ACC112 (cell line): Measurements from ENCODE around the gene MYBPH.

Experiments used
- H2AFZ ChIP-seq: fragments of 200-600 bp; sonication (generic); one replicate; pipeline ENCODE4 v1.6.0; 2017; ENCODE audit warnings: antibody characterized with exemption, low read length; ENCODE audit not compliant: unreplicated experiment
- H3K27ac ChIP-seq: fragments of 200-600 bp; sonication (generic); 2 replicates; pipeline ENCODE4 v1.5.1; 2014; ENCODE audit warnings: low read depth, mild to moderate bottlenecking, antibody characterized with exemption, low read length, moderate library complexity
- H3K27me3 ChIP-seq: fragments of 200-600 bp; sonication (generic); 2 replicates; pipeline ENCODE4 v1.6.1; 2014; ENCODE audit warnings: mild to moderate bottlenecking, antibody characterized with exemption, low read length, moderate library complexity, mixed read lengths; ENCODE audit not compliant: insufficient read depth
- H3K36me3 ChIP-seq: fragments of 200-600 bp; sonication (generic); 2 replicates; pipeline ENCODE4 v1.6.1; 2016; ENCODE audit warnings: mild to moderate bottlenecking, antibody characterized with exemption, low read length, moderate library complexity, mixed read lengths; ENCODE audit not compliant: insufficient read depth
- H3K4me1 ChIP-seq: fragments of 200-600 bp; sonication (generic); one replicate; pipeline ENCODE4 v1.6.1; 2016; ENCODE audit warnings: low read length, mixed read lengths; ENCODE audit not compliant: insufficient read depth, unreplicated experiment, control insufficient read depth
- H3K4me3 ChIP-seq: fragments of 200-600 bp; sonication (generic); 2 replicates; pipeline ENCODE4 v1.5.1; 2014; ENCODE audit warnings: mild to moderate bottlenecking, low read depth, low read length
- H3K79me2 ChIP-seq: fragments of 200-600 bp; sonication (generic); one replicate; pipeline ENCODE4 v1.6.0; 2016; ENCODE audit warnings: low read length; ENCODE audit not compliant: control insufficient read depth, unreplicated experiment, insufficient read depth

MYBPH gene

DNA sequence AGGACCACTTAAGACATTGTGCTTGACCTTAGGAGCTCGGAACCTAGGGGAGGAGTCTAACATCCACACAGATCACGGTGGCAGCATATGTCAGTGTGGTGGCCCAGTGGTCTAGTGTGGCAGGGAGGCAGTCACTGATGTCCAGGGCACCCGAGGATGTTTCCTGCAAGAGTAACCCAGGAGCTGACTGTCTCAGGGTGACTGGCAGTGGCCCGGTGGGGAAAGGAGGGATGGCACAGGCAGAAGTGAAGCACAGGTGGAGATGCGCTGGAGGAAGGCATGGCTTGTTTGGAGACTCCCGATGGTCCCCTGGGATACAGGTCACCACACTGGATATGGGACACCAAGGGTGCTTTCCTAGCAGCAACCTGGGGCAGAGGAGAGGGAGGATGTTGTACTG lies 37.5 kb upstream of the MYBPH start:
- H3K4me3 ChIP-seq = no peak overlapping the region
- H3K36me3 ChIP-seq = no peaks in the 10 kb centered on the region
- peaks cover 10% of the 10 kb centered on the region; the same call in 1 of the 2 replicates for H3K27me3 ChIP-seq
- no peak overlapping the region for H3K27ac ChIP-seq
- no peaks in the 10 kb centered on the region for H3K79me2 ChIP-seq
- H2AFZ ChIP-seq = no peak overlapping the region
- no peaks in the 10 kb centered on the region for H3K4me1 ChIP-seq

DNA sequence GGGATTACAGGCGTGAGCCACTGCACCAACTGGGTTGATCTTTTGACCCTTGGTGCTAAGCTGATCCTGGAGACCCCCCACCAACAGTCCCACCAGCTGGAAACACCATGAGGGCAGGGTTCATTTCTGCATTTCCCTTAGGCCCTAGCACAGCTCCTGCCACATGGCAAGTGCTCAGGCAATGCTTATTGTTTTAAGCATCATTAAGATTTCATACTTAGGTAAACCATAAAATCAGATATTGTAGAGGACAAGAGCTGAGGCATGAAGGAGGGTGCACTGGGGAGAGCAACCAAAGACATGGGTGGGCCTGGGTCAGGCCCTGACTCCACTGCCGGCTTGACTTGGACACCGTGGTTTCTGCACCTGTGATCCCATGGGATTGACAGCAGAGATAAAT lies 36.2 kb upstream of the MYBPH start:
- no peaks in the 10 kb centered on the region for H3K36me3 ChIP-seq

DNA sequence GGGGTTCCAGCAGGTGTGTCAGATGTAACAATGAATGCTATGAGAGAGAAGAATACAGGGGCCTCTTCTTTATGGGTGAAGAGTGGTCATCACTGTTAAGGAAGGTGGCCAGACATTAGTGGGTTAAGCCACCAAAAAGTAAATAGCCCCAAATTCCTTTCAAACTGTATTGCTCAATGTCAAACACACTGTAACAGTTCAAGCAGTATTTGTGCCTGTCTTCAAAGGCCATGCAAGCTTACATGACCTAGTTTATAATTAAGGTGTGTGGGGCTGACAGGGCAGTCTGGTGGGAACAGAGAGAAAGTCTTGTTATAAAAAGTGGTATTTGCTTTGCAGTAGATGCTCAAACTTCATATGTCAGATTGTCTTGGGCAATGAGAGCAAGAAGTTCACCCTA lies 35.4 kb upstream of the MYBPH start:
- no peaks in the 10 kb centered on the region for H3K27me3 ChIP-seq
- no peak overlapping the region for H2AFZ ChIP-seq
- H3K4me3 ChIP-seq = no peak overlapping the region
- no peaks in the 10 kb centered on the region for H3K36me3 ChIP-seq
- no peak overlapping the region for H3K27ac ChIP-seq
- H3K79me2 ChIP-seq = no peaks in the 10 kb centered on the region
- no peaks in the 10 kb centered on the region for H3K4me1 ChIP-seq

More for the DNA sequence above, 36.2 kb upstream of the MYBPH start:
- no peak overlapping the region for H3K27ac ChIP-seq
- H3K27me3 ChIP-seq = 0 out of 2 replicates have a peak, but pooled peaks cover under 1% of the 10 kb centered on the region
- H3K79me2 ChIP-seq = no peaks in the 10 kb centered on the region
- H3K4me3 ChIP-seq = no peak overlapping the region
- H2AFZ ChIP-seq = no peak overlapping the region
- H3K4me1 ChIP-seq = no peaks in the 10 kb centered on the region

DNA sequence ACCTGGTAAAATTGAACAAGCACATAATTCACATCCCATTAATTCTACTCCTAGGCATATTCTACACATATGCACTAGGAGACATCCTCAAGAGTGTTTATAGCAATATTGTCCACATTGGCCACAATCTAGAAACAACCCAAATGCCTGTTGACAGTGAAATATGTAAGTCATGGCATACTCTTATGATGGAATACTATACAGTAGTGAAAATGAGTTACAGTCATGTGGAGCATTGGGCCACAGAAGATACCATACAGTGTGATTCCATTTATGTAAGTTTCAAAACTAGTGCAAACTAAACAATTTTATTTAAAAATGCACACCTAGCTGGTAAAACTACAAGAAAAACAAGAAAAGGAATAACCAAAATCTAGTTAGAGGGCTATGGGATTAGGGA lies 34.7 kb upstream of the MYBPH start:
- H3K36me3 ChIP-seq = no peaks in the 10 kb centered on the region
- H3K27ac ChIP-seq = no peak overlapping the region
- H2AFZ ChIP-seq = no peak overlapping the region

DNA sequence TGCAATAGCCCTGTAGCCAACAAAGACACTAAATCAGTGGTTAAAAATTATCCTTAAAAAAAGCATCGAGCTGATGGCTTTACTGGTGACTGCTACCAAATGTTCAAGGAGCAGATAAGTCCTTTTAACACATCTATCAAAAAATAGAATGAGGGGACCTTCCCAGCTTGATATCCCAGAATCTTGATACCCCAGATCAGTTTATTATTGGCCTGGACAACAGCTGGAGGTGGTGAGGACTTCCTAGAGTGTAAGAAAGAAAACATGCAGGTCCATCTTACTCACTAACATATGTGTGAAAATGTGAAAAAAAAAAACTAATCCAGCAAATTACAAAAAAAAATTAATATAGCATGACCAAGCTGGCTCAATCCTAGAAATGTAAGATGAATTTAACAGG lies 32.6 kb upstream of the MYBPH start:
- H3K36me3 ChIP-seq = no peaks in the 10 kb centered on the region
- no peaks in the 10 kb centered on the region for H3K79me2 ChIP-seq
- H2AFZ ChIP-seq = no peak overlapping the region
- H3K27me3 ChIP-seq = no peaks in the 10 kb centered on the region
- H3K27ac ChIP-seq = no peak overlapping the region
- H3K4me1 ChIP-seq = peaks cover 2% of the 10 kb centered on the region
- no peak overlapping the region for H3K4me3 ChIP-seq

More for the DNA sequence above, 34.7 kb upstream of the MYBPH start:
- Histone ChIP-seq H3K79me2 (no peaks in the 10 kb centered on the region), H3K4me1 (no peaks in the 10 kb centered on the region), H3K27me3 (no peaks in the 10 kb centered on the region), H3K4me3 (no peak overlapping the region)

DNA sequence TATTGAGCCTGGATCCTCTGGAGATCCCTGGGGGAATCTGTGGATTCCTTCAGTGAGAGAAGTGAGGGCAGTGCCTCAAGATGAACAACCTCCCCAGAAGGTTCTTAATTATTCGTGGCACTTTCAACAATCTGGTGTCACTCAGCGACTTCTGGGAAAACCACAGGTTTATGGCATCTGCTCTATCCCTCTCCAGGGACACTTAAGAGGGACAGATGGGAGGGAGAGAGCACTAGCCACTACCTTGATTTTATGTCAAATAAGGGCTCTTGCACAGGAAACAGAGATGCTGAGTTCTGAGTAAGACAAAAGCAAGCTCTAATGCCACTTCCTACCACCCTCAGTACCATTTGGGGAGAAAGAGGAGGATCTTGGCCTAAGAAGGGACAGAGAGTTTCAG lies 32.1 kb upstream of the MYBPH start:
- H3K4me1 ChIP-seq = peaks cover 6% of the 10 kb centered on the region
- H3K36me3 ChIP-seq = no peaks in the 10 kb centered on the region
- H3K79me2 ChIP-seq = no peaks in the 10 kb centered on the region
- H2AFZ ChIP-seq = no peak overlapping the region
- no peak overlapping the region for H3K27ac ChIP-seq
- H3K4me3 ChIP-seq = no peak overlapping the region
- H3K27me3 ChIP-seq = no peaks in the 10 kb centered on the region

DNA sequence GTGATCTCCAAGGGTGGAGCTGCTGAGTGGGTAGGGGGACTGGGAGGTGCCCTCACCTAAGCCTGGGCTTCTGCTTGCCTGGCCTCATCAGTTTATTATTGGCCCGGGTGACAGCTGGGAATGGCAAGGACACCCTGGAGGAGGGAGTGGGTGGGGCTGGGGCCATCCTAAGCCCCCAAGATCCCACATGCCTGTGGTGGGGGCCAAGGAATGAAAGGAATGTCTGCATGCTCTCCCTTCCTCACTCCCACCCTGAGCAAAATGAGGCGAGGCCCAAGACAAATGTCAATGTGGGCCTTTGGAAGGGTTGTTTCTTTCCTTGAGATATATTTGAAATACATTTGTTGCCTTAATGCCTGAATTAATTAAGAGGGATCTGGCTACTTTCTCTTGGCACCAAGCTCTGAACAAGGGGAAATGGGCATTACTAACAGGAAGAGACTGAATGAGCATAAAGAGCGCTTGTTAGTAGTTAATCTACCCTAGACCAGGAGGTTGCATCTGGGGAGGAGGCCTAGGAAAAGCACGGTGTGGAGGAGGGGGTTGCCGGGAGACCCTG lies 30.6 kb upstream of the MYBPH start:
- H3K27me3 ChIP-seq = no peaks in the 10 kb centered on the region
- no peaks in the 10 kb centered on the region for H3K79me2 ChIP-seq
- no peak overlapping the region for H3K4me3 ChIP-seq
- no peaks in the 10 kb centered on the region for H3K36me3 ChIP-seq
- no peak overlapping the region for H3K27ac ChIP-seq
- no peak overlapping the region for H2AFZ ChIP-seq
- H3K4me1 ChIP-seq = peaks cover 16% of the 10 kb centered on the region

DNA sequence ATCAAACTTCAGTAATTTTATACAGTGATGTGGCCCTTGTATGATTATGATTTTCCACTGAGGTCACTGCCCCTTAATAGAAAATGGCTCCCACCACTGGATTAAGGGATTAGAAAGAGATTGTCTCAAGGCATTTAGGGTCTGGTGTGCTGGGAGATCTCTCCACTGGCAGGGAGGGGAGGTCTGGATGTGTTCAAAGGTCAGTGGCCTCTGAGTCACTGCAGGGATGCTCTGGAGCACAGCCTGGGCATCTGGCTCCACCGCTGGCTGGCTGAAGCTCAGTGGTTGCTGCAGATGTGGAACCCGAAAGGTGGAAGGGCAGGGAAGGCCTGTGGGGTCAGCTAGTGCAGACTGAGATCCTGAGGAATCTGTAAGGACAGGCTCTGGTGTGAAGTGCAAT lies 29.1 kb upstream of the MYBPH start:
- H3K79me2 ChIP-seq = no peaks in the 10 kb centered on the region
- H3K4me1 ChIP-seq = peaks cover 30% of the 10 kb centered on the region
- H3K27ac ChIP-seq = no peak overlapping the region
- no peak overlapping the region for H3K4me3 ChIP-seq
- no peaks in the 10 kb centered on the region for H3K27me3 ChIP-seq
- H2AFZ ChIP-seq = no peak overlapping the region
- no peaks in the 10 kb centered on the region for H3K36me3 ChIP-seq

DNA sequence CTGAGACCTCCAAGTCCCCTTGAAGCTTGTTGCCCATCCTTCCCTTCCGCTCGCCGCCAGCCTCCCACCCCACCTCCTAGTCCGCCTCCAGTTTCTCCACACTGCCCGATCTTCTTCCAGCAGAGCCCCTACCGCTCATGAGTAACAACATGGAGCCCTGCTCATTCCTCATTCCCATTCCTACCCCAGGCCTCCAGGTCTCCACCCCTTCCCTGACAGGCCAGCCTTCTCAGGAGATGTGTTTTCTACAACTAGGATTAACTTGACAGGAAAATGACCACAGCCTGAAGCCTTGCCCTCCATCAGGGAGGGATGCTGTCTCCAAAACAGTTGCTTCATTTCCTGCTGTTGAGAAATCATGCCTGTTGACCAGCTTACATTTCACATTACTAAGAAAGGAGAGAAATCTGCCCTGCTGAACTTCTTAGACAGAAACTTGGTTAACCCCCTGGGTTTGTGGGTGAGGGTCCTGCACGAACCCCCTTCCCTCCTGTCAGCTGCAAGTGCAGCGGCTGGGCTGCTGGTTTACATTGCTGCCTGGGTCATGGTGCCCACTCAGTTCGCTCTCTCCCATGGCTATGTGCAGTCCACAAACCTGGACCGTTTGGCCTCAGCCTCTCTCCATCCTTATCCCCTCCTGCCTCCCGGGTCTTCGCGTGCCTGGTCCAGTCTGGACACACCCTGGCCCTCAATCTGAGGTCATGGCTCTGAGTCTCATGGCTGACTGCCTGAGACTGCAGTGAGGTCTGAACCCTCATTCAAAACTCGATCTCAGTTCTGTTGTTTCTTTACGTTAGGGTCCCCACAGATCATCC lies 27.0 kb upstream of the MYBPH start:
- H3K4me3 ChIP-seq = no peak overlapping the region
- H3K36me3 ChIP-seq = no peaks in the 10 kb centered on the region
- H3K27ac ChIP-seq = peak overlapping the region; percentile 53
- H2AFZ ChIP-seq = peak overlapping the region; percentile 3
- H3K27me3 ChIP-seq = no peaks in the 10 kb centered on the region
- H3K79me2 ChIP-seq = no peaks in the 10 kb centered on the region
- peaks cover 51% of the 10 kb centered on the region for H3K4me1 ChIP-seq

DNA sequence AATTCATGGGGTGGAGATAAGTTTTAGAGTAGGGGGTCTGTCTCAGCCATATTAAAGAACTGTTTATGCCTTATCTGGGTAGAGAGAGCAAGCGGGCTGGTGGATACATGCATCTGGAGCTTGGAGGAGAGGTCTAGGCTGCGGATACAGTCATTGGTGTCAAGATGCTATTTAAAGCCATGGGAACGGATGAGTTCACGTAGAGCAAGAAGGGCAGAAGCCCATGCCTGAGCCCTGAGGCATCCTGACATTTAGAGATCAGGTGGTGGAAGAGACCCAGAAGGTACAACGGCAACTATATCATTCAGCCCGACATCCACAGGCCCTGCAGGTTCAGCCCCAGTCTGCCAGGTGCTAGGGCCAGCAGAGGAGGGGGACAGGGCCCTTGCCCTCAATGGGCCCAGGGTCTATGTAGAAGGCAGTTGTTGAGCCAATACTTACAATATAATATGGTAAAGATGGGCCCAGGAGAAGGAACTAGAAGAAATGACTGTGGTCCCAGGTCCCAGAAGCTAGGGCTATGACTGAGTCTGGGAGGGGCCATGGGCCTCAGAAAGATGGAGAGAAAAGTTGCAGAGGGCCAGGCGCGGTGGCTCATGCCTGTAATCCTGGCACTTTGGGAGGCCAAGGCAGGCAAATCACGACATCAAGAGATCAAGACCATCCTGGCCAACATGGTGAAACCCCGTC lies 26.0 kb upstream of the MYBPH start:
- no peaks in the 10 kb centered on the region for H3K79me2 ChIP-seq
- no peaks in the 10 kb centered on the region for H3K27me3 ChIP-seq
- H3K27ac ChIP-seq = peak overlapping the region; percentile 53; the same call in 1 of the 2 replicates
- H3K4me1 ChIP-seq = peaks cover 57% of the 10 kb centered on the region
- no peak overlapping the region for H2AFZ ChIP-seq
- no peaks in the 10 kb centered on the region for H3K36me3 ChIP-seq
- H3K4me3 ChIP-seq = no peak overlapping the region
